Activated naive CD4-positive, alpha-beta T cell treated with anti-CD3 and anti-CD28 coated beads for 36 hours (primary cell): ENCODE data around the gene RPL37A. TPM values are rescaled to one million over a fixed set of nuclear protein-coding genes. Genes with fewer than 3 reads are reported as not detected.

ENCODE experiments used
- CTCF ChIA-PET: fragments of 350-600 bp; sonication (Branson Sonifier 250); formaldehyde crosslinking; loops from one replicate; lab custom pipeline; 2021; ENCODE audit warnings: antibody characterized with exemption; lab: Charles Lee
- DNase-seq: peaks from one replicate; pipeline ENCODE4 v3.0.0-alpha.2; 2020
- H3K27ac Mint-ChIP-seq: one replicate; pipeline ENCODE4 v1.8.0; 2021; ENCODE audit warnings: mild to moderate bottlenecking, mixed read lengths
- H3K27me3 Mint-ChIP-seq: one replicate; pipeline ENCODE4 v1.8.0; 2021; ENCODE audit warnings: low read depth, mixed read lengths
- H3K36me3 Mint-ChIP-seq: one replicate; pipeline ENCODE4 v1.8.0; 2021; ENCODE audit warnings: low read depth, mixed read lengths
- H3K4me1 Mint-ChIP-seq: one replicate; pipeline ENCODE4 v1.8.0; 2021; ENCODE audit warnings: low read depth, mixed read lengths
- H3K4me3 Mint-ChIP-seq: one replicate; pipeline ENCODE4 v1.8.0; 2021; ENCODE audit warnings: mild to moderate bottlenecking, moderate library complexity, mixed read lengths
- H3K9me3 Mint-ChIP-seq: one replicate; pipeline ENCODE4 v1.8.0; 2021; ENCODE audit warnings: mixed read lengths
- intact Hi-C: fragments of 100-400 bp; cut with micrococcal nuclease; formaldehyde crosslinking; loops from one replicate; pipeline ENCODE4 v1.15.1; 2023
- total RNA-seq, 2 experiments: library from RNA; stranded (reverse); gene quantifications; one replicate each; pipeline ENCODE4 v1.2.3, GENCODE V29; 2021

RPL37A gene
- 1,000 to 10,000 TPM; 4,869 to 4,871 TPM for total RNA-seq

DNA sequence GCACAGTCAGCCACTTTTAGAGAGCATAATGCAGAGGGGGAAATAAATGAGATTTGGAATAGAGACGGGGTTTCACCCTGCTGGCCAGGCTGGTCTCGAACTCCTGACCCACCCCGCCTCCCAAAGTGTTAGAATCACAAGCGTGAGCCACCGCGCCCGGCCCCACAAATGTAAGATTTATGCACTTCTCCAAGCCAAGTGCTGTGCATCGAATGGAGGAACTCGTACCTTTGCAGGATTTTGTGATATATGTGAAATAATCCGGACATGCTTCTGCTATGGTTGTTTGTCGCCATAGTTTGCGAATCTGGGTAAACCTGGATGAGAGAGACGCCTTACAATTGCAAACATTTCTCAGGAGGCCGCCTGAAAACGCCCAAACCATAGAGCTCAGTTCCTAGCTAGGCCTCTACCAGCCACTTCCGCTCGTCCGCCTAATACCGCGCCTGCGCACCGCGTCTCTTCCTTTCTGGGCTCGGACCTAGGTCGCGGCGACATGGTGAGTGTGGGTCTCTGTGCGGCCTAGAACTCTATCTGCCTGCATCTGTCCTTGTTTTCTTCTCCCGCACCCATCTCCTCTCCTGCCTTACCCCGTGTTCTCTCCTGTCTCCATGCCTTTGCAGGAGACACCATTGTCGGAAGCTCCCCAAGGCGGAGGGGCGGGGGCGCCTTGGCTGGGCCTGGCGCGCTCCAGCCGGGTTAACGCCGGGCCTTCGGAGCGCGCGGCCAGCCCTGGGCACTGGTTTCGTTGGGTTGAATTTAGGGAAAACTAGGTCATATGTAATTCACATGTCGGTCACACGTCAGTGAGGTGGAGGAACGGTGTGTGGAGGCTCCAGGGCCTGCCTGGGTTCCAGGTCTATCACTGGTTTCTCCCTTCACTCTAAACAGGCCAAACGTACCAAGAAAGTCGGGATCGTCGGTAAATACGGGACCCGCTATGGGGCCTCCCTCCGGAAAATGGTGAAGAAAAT lies at the start of gene RPL37A:
RPL37A (plus strand) TSS at position 466 of the 974 bp plus-strand sequence; CDS start at position 497, 31 bp downstream.
- DNase-seq, result peak; percentile 93
- CTCF ChIA-PET, result interaction anchor here (0.6 kb wide), 2 partner anchors 15 to 49 kb away, joined by 3 read pairs; no protein-coding TSS in a partner anchor
- intact Hi-C loops, result loop anchor here (1.0 to 5.0 kb wide), 7 partner anchors 20 to 466 kb away; partner anchors contain the start of genes SMARCAL1 and XRCC5
- H3K27ac Mint-ChIP-seq, result peak within 1 kb of the TSS; percentile 94
- no peaks in the 10 kb centered on the region for H3K9me3 Mint-ChIP-seq
- no peaks in the 10 kb centered on the region for H3K27me3 Mint-ChIP-seq
- peaks cover 50% of the 10 kb centered on the region for H3K4me1 Mint-ChIP-seq
- peaks cover 47% of the 10 kb centered on the region for H3K36me3 Mint-ChIP-seq
- H3K4me3 Mint-ChIP-seq, result peak within 1 kb of the TSS; percentile 94

- no peak for DNase-seq
- peaks cover 61% of the 10 kb centered on the region for H3K36me3 Mint-ChIP-seq
- intact Hi-C loops, result no loop called here
- no peaks in the 10 kb centered on the region for H3K27me3 Mint-ChIP-seq
- no peaks in the 10 kb centered on the region for H3K4me1 Mint-ChIP-seq
- H3K27ac Mint-ChIP-seq, result no peak overlapping the region
- CTCF ChIA-PET, result no interaction called here
- no peak overlapping the region for H3K4me3 Mint-ChIP-seq
- peaks cover 9% of the 10 kb centered on the region for H3K9me3 Mint-ChIP-seq
Measured at GRCh38 chr2:216450346-216450745, 48.3 kb upstream of the RPL37A start.

DNA sequence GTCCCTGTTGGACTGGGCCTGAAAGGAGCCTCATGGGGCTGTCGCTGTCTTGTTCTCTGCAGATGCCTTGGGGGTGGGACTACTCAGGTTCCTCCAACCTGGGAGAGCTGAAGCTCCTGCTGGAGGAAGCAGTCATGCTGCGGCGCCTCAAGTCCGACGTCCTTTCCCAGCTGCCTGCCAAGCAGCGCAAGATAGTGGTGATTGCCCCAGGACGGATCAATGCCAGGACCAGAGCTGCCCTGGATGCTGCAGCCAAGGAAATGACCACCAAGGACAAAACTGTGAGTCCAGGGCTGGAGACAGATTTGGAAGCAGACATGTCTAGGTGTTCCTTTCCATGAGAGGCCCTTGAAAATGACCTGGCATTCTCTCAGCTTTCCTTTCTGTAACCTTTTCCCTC lies 47.9 kb upstream of the RPL37A start:
- H3K9me3 Mint-ChIP-seq, result peaks cover 9% of the 10 kb centered on the region
- no peak overlapping the region for H3K4me3 Mint-ChIP-seq
- H3K27me3 Mint-ChIP-seq, result no peaks in the 10 kb centered on the region
- H3K4me1 Mint-ChIP-seq, result no peaks in the 10 kb centered on the region
- CTCF ChIA-PET, result interaction anchor here (0.7 kb wide), 1 partner anchor 67 kb away, joined by 3 read pairs; no protein-coding TSS in a partner anchor
- intact Hi-C loops, result no loop called here
- H3K36me3 Mint-ChIP-seq, result peaks cover 62% of the 10 kb centered on the region
- DNase-seq, result no peak
- H3K27ac Mint-ChIP-seq, result no peak overlapping the region

GRCh38 chr2:216453955-216454614 lies 44.6 kb upstream of the RPL37A start:
- intact Hi-C loops, result no loop called here
- H3K27ac Mint-ChIP-seq, result no peak overlapping the region
- no peak for DNase-seq
- CTCF ChIA-PET, result interaction anchor here (0.6 kb wide), 1 partner anchor 11 kb away, joined by 3 read pairs; no protein-coding TSS in a partner anchor
- H3K9me3 Mint-ChIP-seq, result no peaks in the 10 kb centered on the region
- no peak overlapping the region for H3K4me3 Mint-ChIP-seq
- no peaks in the 10 kb centered on the region for H3K27me3 Mint-ChIP-seq
- peaks cover 39% of the 10 kb centered on the region for H3K36me3 Mint-ChIP-seq
- H3K4me1 Mint-ChIP-seq, result no peaks in the 10 kb centered on the region

- Mint-ChIP-seq H3K9me3 (no peaks in the 10 kb centered on the region), H3K27ac (no peak overlapping the region), H3K4me1 (no peaks in the 10 kb centered on the region), H3K36me3 (peaks cover 13% of the 10 kb centered on the region), H3K27me3 (no peaks in the 10 kb centered on the region), H3K4me3 (no peak overlapping the region)
- intact Hi-C loops, result no loop called here
- CTCF ChIA-PET, result no interaction called here
- no peak for DNase-seq
Measured at GRCh38 chr2:216463148-216463547, 35.5 kb upstream of the RPL37A start.

DNA sequence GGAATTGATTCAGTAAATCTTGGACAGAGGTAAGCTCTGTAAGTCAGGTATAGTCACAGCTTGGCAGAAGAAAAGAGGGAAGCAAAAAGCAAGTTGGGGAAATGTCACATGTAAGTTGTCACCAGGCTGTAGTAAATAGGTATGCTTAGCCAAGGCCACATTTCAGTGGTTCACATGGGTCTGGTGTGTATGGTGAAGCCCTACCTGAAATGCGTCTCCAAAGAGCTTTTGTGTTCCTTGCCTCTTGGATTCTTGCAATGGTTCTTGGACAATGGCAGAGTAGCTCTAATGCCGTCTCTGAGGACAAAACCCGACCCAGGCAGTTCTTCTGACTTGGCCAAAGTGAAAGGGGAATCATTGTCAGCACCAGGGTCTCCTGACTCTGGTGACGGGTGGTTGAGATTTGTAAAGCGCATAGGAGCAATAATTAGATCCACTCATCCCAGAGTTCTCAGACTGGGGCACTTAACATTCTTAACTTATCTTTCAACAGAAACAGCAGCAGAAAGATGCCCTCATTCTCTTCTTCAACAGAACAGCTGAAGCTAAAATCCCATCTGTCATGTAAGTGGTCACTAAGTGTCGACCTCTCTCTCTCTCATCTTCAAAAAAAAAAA lies 34.4 kb upstream of the RPL37A start:
- Mint-ChIP-seq H3K9me3 (no peaks in the 10 kb centered on the region), H3K36me3 (peaks cover 10% of the 10 kb centered on the region), H3K4me3 (no peak overlapping the region), H3K27me3 (no peaks in the 10 kb centered on the region), H3K27ac (no peak overlapping the region), H3K4me1 (no peaks in the 10 kb centered on the region)
- intact Hi-C loops, result no loop called here
- no peak for DNase-seq
- CTCF ChIA-PET, result interaction anchor here (0.6 to 1.2 kb wide), 3 partner anchors 10 to 60 kb away, joined by 3 read pairs; no protein-coding TSS in a partner anchor

GRCh38 chr2:216465579-216466195 lies 33.0 kb upstream of the RPL37A start:
- CTCF ChIA-PET, result no interaction called here
- no peak overlapping the region for H3K4me3 Mint-ChIP-seq

GRCh38 chr2:216467845-216468244 lies 30.8 kb upstream of the RPL37A start:
- Mint-ChIP-seq H3K27ac (no peak overlapping the region), H3K4me3 (no peak overlapping the region), H3K4me1 (no peaks in the 10 kb centered on the region), H3K36me3 (peaks cover 8% of the 10 kb centered on the region), H3K27me3 (no peaks in the 10 kb centered on the region), H3K9me3 (no peaks in the 10 kb centered on the region)
- intact Hi-C loops, result no loop called here
- no peak for DNase-seq
- CTCF ChIA-PET, result no interaction called here

More at GRCh38 chr2:216465579-216466195, 33.0 kb upstream of the RPL37A start:
- DNase-seq, result no peak
- no peaks in the 10 kb centered on the region for H3K27me3 Mint-ChIP-seq
- intact Hi-C loops, result no loop called here
- no peaks in the 10 kb centered on the region for H3K4me1 Mint-ChIP-seq
- peaks cover 12% of the 10 kb centered on the region for H3K36me3 Mint-ChIP-seq
- H3K27ac Mint-ChIP-seq, result no peak overlapping the region
- no peaks in the 10 kb centered on the region for H3K9me3 Mint-ChIP-seq

GRCh38 chr2:216469661-216470060 lies 29.0 kb upstream of the RPL37A start:
- no peaks in the 10 kb centered on the region for H3K27me3 Mint-ChIP-seq
- no peaks in the 10 kb centered on the region for H3K9me3 Mint-ChIP-seq
- no peak overlapping the region for H3K4me3 Mint-ChIP-seq
- no peak overlapping the region for H3K27ac Mint-ChIP-seq
- DNase-seq, result no peak
- H3K4me1 Mint-ChIP-seq, result peaks cover 1% of the 10 kb centered on the region
- intact Hi-C loops, result no loop called here
- CTCF ChIA-PET, result no interaction called here
- H3K36me3 Mint-ChIP-seq, result peaks cover 8% of the 10 kb centered on the region

DNA sequence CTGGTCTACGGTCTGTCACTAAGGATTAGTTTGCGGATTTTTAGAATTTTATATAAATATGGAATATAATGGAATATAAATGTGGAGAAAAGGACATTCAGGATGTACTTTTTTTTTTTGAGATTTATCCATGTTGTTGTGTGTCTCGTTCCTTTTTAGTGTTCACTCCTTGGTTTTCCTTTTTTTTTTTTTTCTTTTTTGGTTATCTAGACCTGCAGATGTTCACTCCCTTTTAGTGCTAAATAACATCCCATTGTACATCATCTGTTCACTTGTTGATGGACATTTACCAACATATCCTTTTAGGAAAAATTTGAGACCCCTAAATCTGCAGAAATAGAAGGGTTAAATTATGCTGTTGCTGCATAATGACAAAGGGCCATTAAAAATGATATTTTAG lies 25.5 kb upstream of the RPL37A start:
- H3K36me3 Mint-ChIP-seq, result peaks cover 11% of the 10 kb centered on the region
- intact Hi-C loops, result no loop called here
- no peaks in the 10 kb centered on the region for H3K27me3 Mint-ChIP-seq
- H3K9me3 Mint-ChIP-seq, result no peaks in the 10 kb centered on the region
- H3K4me3 Mint-ChIP-seq, result no peak overlapping the region
- peaks cover 19% of the 10 kb centered on the region for H3K4me1 Mint-ChIP-seq
- DNase-seq, result no peak
- CTCF ChIA-PET, result no interaction called here
- no peak overlapping the region for H3K27ac Mint-ChIP-seq

DNA sequence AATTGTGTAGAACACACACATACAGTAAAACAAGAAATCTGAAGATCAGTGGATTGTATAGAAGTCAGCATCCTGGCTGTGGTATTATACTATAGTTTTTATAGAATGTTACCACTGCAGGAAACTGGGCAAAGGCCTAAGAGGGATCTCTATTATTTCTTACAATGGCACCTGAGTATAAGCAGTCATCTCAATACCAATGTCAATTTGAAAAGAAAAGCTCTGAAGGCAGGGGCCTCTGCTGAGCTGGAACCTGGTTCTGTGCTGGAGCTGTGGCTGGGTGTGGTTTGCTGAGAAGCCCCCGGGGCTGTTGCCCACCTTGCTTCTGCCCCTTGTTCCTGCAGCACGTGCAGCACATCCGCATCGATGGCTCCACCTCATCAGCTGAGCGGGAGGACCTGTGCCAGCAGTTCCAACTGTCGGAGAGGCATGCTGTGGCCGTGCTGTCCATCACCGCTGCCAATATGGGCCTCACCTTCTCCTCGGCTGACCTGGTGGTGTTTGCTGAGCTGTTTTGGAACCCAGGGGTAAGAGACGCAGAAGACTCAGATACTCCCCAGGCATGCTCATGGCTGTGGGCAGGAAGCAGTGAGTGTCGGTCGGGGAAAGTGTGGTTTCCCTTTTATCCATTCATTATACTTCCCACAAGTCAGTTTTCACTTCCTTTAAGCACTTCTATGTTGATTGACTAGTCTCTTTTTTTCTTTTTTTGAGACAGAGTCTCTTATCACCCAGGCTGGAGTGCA lies 23.5 kb upstream of the RPL37A start:
- Mint-ChIP-seq H3K4me3 (peak overlapping the region; percentile 11), H3K27me3 (no peaks in the 10 kb centered on the region), H3K27ac (no peak overlapping the region), H3K9me3 (no peaks in the 10 kb centered on the region), H3K36me3 (peaks cover 12% of the 10 kb centered on the region), H3K4me1 (peaks cover 23% of the 10 kb centered on the region)
- intact Hi-C loops, result loop anchor here (1.0 to 5.0 kb wide), 5 partner anchors 63 to 366 kb away; partner anchors contain the start of genes SMARCAL1 and XRCC5
- DNase-seq, result peak; percentile 67
- CTCF ChIA-PET, result interaction anchor here (0.5 kb wide), 1 partner anchor 40 kb away, joined by 5 read pairs; no protein-coding TSS in a partner anchor
